Fibroblast of skin of left quadriceps (primary cell): ENCODE data around the gene NRXN2.

Experiments
- DNase-seq, 2 experiments: peaks; one replicate each; pipeline ENCODE4 v3.0.0-alpha.2; 2013; ENCODE audit warnings: low read depth in 2 of 2

The NRXN2 gene

GRCh38 chr11:64627371-64627770, 95.6 kb downstream of the NRXN2 start:
- DNase-seq: no peak

GRCh38 chr11:64626637-64627036, 96.4 kb downstream of the NRXN2 start:
- no peak for DNase-seq

- DNase-seq: no peak
Measured at GRCh38 chr11:64624883-64625481, 98.0 kb downstream of the NRXN2 start.

- no peak for DNase-seq
Measured at GRCh38 chr11:64622681-64623080, 100.3 kb downstream of the NRXN2 start.

GRCh38 chr11:64621283-64622019, 101.5 kb downstream of the NRXN2 start:
- no peak for DNase-seq

GRCh38 chr11:64620381-64620971, 102.5 kb downstream of the NRXN2 start:
- no peak for DNase-seq

GRCh38 chr11:64619811-64620380, 103.1 kb downstream of the NRXN2 start:
- DNase-seq: peak; percentile 30

- DNase-seq: no peak
Measured at GRCh38 chr11:64619196-64619595, 103.8 kb downstream of the NRXN2 start.

- DNase-seq: no peak
Measured at GRCh38 chr11:64616817-64617216, 106.2 kb downstream of the NRXN2 start.

- DNase-seq: no peak
Measured at GRCh38 chr11:64614917-64615316, 108.1 kb downstream of the NRXN2 start.

GRCh38 chr11:64613648-64614047, 109.3 kb downstream of the NRXN2 start:
- DNase-seq: no peak

- no peak for DNase-seq
Measured at GRCh38 chr11:64611869-64612646, 110.9 kb downstream of the NRXN2 start.

GRCh38 chr11:64611176-64611575, 111.8 kb downstream of the NRXN2 start:
- DNase-seq: no peak

- DNase-seq: no peak
Measured at GRCh38 chr11:64610596-64610995, 112.4 kb downstream of the NRXN2 start.

GRCh38 chr11:64609436-64610047, 113.5 kb downstream of the NRXN2 start:
- DNase-seq: no peak

- DNase-seq: no peak
Measured at GRCh38 chr11:64608636-64609035, 114.4 kb downstream of the NRXN2 start.

- DNase-seq: no peak
Measured at GRCh38 chr11:64608046-64608445, 115.0 kb downstream of the NRXN2 start.

GRCh38 chr11:64607381-64607985, 115.5 kb downstream of the NRXN2 start:
- no peak for DNase-seq

- no peak for DNase-seq
Measured at GRCh38 chr11:64606796-64607380, 116.1 kb downstream of the NRXN2 start.

GRCh38 chr11:64605656-64606585, 117.1 kb downstream of the NRXN2 start:
- no peak for DNase-seq
